ENCODE results near the gene PLEKHN1.

The PLEKHN1 gene

GRCh38 chr1:1003618-1004419 lies 37.5 kb downstream of the PLEKHN1 start (continued):
- TF ChIP-seq SCRT1 (tag by site-specific recombination; IDR thresholded peaks at IDR 0.05; ENCODE audit: borderline replicate concordance) (no peak), ZNF239 (tag by site-specific recombination; IDR thresholded peaks at IDR 0.05) (no peak), GLIS2 (tag by site-specific recombination; IDR thresholded peaks at IDR 0.05) (peak; percentile 66; the same call in 1 of the 2 replicates), MYNN (tag by site-specific recombination; IDR thresholded peaks at IDR 0.05; ENCODE audit: borderline replicate concordance) (no peak), ZNF184 (tag by site-specific recombination; IDR thresholded peaks at IDR 0.05) (no peak), ZNF548 (tag by site-specific recombination; IDR thresholded peaks at IDR 0.05) (no peak), ZBTB7A (tag by site-specific recombination; IDR thresholded peaks at IDR 0.05; ENCODE audit: low read depth) (no peak), ZNF692 (tag by site-specific recombination; IDR thresholded peaks at IDR 0.05) (no peak), TSHZ1 (tag by site-specific recombination; IDR thresholded peaks at IDR 0.05; ENCODE audit: borderline replicate concordance) (no peak), ZNF561 (tag by site-specific recombination; IDR thresholded peaks at IDR 0.05; ENCODE audit: borderline replicate concordance) (no peak), GLIS1 (tag by site-specific recombination; IDR thresholded peaks at IDR 0.05) (0 out of 2 replicates have a peak, but pooled peaks have one; percentile 22), ZNF202 (tag by site-specific recombination; IDR thresholded peaks at IDR 0.05; ENCODE audit: borderline replicate concordance) (no peak), ZNF654 (tag by site-specific recombination; IDR thresholded peaks at IDR 0.05; ENCODE audit: low read depth) (no peak), ZNF707 (tag by site-specific recombination; IDR thresholded peaks at IDR 0.05) (no peak), ZNF670 (tag by site-specific recombination; IDR thresholded peaks at IDR 0.05; ENCODE audit: low read depth) (no peak), ZNF843 (tag by site-specific recombination; IDR thresholded peaks at IDR 0.05) (no peak)

- CTCF ChIA-PET = interaction anchor here (0.6 kb wide), 1 partner anchor 267 kb away, joined by 3 read pairs; no protein-coding TSS in a partner anchor
- no peak overlapping the region for H3K27ac ChIP-seq (ENCODE audit: extremely low read depth, low read depth, low read length)
- H3K36me3 ChIP-seq (ENCODE audit: control insufficient read depth in 2 of 2, insufficient read depth in 1 of 2, low read length in 2 of 2) = peaks cover 3 to 19% of the 10 kb centered on the region in 2 experiments; a peak in 2 of 3 replicates
- POLR2A ChIA-PET = no interaction called here
- H3K9me3 ChIP-seq (ENCODE audit: control insufficient read depth, insufficient read depth, low read depth, low read length) = no peaks in the 10 kb centered on the region
- H3K4me1 ChIP-seq (ENCODE audit: control insufficient read depth, insufficient read depth, low read length) = no peaks in the 10 kb centered on the region
- no peak overlapping the region for H3K4me3 ChIP-seq (ENCODE audit: low read depth, low read length)
- TF ChIP-seq ZFP3 (tag by site-specific recombination; IDR thresholded peaks at IDR 0.05; ENCODE audit: low read depth) (no peak), ZBTB11 (tag by site-specific recombination; conservative IDR thresholded peaks at IDR 0.05; ENCODE audit: low read depth) (no peak), ZNF707 (tag by site-specific recombination; IDR thresholded peaks at IDR 0.05) (no peak), HIC1 (tag by site-specific recombination; IDR thresholded peaks at IDR 0.05) (peak; percentile 55; the same call in 1 of the 2 replicates), ZNF404 (tag by site-specific recombination; IDR thresholded peaks at IDR 0.05) (no peak), ZNF366 (tag by site-specific recombination; conservative IDR thresholded peaks at IDR 0.05) (no peak), ZBTB17 (tag by site-specific recombination; IDR thresholded peaks at IDR 0.05) (peak; percentile 67), ZSCAN16 (tag by site-specific recombination; IDR thresholded peaks at IDR 0.05) (no peak), PATZ1 (tag by site-specific recombination; IDR thresholded peaks at IDR 0.05) (no peak)
These were observed 38.1 kb downstream of the PLEKHN1 start for GRCh38 chr1:1004420-1004779.

Data from HEK293 (cell line).